Neural cell (in vitro differentiated cells): ENCODE results near the gene DNAH8.

Experiments used
- EP300 ChIP-seq: fragments of 450-650 bp; conservative IDR thresholded peaks from 2 replicates; pipeline ENCODE4 v1.6.1; 2014; ENCODE audit warnings: antibody characterized with exemption, mild to moderate bottlenecking, moderate library complexity; ENCODE audit not compliant: poor library complexity, severe bottlenecking
- TF ChIP-seq, protein P1 (sequence below): fragments of 450-650 bp; IDR thresholded peaks from 2 replicates; pipeline ENCODE4 v1.5.1; 2014; ENCODE audit warnings: antibody characterized with exemption, mild to moderate bottlenecking, moderate library complexity; ENCODE audit not compliant: poor library complexity, severe bottlenecking

GRCh38 chr6:38738261-38738660, 23.1 kb downstream of the DNAH8 start:
- TF ChIP-seq, protein P1, sequence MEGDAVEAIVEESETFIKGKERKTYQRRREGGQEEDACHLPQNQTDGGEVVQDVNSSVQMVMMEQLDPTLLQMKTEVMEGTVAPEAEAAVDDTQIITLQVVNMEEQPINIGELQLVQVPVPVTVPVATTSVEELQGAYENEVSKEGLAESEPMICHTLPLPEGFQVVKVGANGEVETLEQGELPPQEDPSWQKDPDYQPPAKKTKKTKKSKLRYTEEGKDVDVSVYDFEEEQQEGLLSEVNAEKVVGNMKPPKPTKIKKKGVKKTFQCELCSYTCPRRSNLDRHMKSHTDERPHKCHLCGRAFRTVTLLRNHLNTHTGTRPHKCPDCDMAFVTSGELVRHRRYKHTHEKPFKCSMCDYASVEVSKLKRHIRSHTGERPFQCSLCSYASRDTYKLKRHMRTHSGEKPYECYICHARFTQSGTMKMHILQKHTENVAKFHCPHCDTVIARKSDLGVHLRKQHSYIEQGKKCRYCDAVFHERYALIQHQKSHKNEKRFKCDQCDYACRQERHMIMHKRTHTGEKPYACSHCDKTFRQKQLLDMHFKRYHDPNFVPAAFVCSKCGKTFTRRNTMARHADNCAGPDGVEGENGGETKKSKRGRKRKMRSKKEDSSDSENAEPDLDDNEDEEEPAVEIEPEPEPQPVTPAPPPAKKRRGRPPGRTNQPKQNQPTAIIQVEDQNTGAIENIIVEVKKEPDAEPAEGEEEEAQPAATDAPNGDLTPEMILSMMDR = no peak
- no peak for TF ChIP-seq EP300
